A673 (cell line): ENCODE data around the gene TRMT10B. TPM values are rescaled to one million over a fixed set of nuclear protein-coding genes. Genes with fewer than 3 reads are reported as not detected.

ENCODE experiments used
- BruUV-seq: library from RNA; stranded (reverse); fragments of 400-500 nt; replicated peaks from 2 replicates; lab custom pipeline; 2021; lab: Mats Ljungman, UMichigan
- CTCF ChIA-PET: fragments of 300-600 bp; sonication (Branson Sonifier 250); formaldehyde crosslinking; loops from one replicate; lab custom pipeline; 2022; ENCODE audit warnings: antibody characterized with exemption; lab: Charles Lee
- POLR2A ChIA-PET: fragments of 300-600 bp; sonication (Branson Sonifier 250); formaldehyde crosslinking; loops from one replicate; lab custom pipeline; 2022; ENCODE audit warnings: antibody characterized with exemption; ENCODE audit not compliant: low non-redundant PET; lab: Charles Lee
- DNase-seq: peaks from one replicate; pipeline ENCODE4 v3.0.0-alpha.2; 2015; ENCODE audit warnings: low spot score
- H3K27ac ChIP-seq: fragments of 200-600 bp; sonication (generic); 2 replicates; pipeline ENCODE4 v1.5.1; 2016; ENCODE audit warnings: mixed run types, low read depth, mild to moderate bottlenecking, mixed read lengths, antibody characterized with exemption, low read length; ENCODE audit not compliant: poor library complexity, severe bottlenecking
- H3K27me3 ChIP-seq: fragments of 200-600 bp; sonication (generic); replicated peaks from 2 replicates; pipeline ENCODE4 v1.6.1; 2017; ENCODE audit warnings: mixed run types, low read depth, mild to moderate bottlenecking, mixed read lengths, antibody characterized with exemption, low read length; ENCODE audit not compliant: insufficient read depth, poor library complexity
- H3K36me3 ChIP-seq: fragments of 200-600 bp; sonication (generic); 2 replicates; pipeline ENCODE4 v1.6.1; 2016; ENCODE audit warnings: mixed run types, mild to moderate bottlenecking, mixed read lengths, antibody characterized with exemption, low read length; ENCODE audit not compliant: insufficient read depth, poor library complexity, severe bottlenecking
- H3K4me1 ChIP-seq: fragments of 200-600 bp; sonication (generic); 2 replicates; pipeline ENCODE4 v1.6.1; 2017; ENCODE audit warnings: mixed run types, mild to moderate bottlenecking, mixed read lengths, antibody characterized with exemption, low read length; ENCODE audit not compliant: insufficient read depth, poor library complexity, severe bottlenecking
- H3K4me3 ChIP-seq: fragments of 200-600 bp; sonication (generic); 2 replicates; pipeline ENCODE4 v1.5.1; 2016; ENCODE audit warnings: low read depth, mixed run types, mild to moderate bottlenecking, mixed read lengths, low read length; ENCODE audit not compliant: poor library complexity, severe bottlenecking
- H3K9me3 ChIP-seq: fragments of 200-600 bp; sonication (generic); 2 replicates; pipeline ENCODE4 v1.6.1; 2016; ENCODE audit warnings: mixed run types, low read depth, mild to moderate bottlenecking, mixed read lengths, antibody characterized with exemption, low read length; ENCODE audit not compliant: poor library complexity, severe bottlenecking
- CTCF ChIP-seq: fragments of 300-800, 200-600 bp; sonication (generic); conservative IDR thresholded peaks from 2 replicates; pipeline ENCODE4 v1.5.1; 2017; ENCODE audit warnings: low read depth, mild to moderate bottlenecking, antibody characterized with exemption, low read length, moderate library complexity, mixed read lengths
- EZH2 ChIP-seq: fragments of 200-600 bp; sonication (generic); IDR thresholded peaks from 2 replicates; pipeline ENCODE4 v1.6.1; 2017; ENCODE audit warnings: borderline replicate concordance, low read depth, mild to moderate bottlenecking, mixed read lengths, antibody characterized with exemption, low read length; ENCODE audit not compliant: poor library complexity, severe bottlenecking
- intact Hi-C: fragments of 100-400 bp; cut with micrococcal nuclease; formaldehyde crosslinking; loops from one replicate; pipeline ENCODE4 v1.10.0; 2022; ENCODE audit not compliant: unreplicated experiment
- total RNA-seq: library from RNA; stranded (reverse); gene quantifications from 2 replicates; pipeline ENCODE4 v1.2.3, GENCODE V29; 2021

Gene TRMT10B
- total RNA-seq, 1 experiment from 2014 or later: 7.8 TPM

DNA sequence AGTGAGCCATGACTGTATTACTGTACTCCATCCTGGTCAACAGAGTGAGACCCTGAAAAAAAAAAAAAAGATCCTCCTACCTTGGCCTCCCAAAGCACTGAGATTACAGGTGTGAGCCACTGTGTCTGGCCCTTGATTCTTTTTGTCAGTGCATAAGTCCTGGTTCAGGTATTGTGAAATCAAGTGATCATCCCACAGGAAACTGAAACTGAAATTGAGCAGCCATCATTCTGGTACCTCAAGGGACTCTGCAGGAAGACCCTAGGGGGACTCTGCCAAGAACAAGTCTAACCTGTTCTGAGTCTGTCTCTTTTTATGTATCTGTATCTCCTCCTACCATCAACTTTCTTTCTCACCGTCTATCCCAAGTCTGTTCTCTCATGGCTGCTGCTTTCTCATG is 45.1 kb downstream of the TRMT10B start:
- no TSS peak for BruUV-seq
- Histone ChIP-seq H3K4me1 (peaks cover 12% of the 10 kb centered on the region), H3K27me3 (no peaks in the 10 kb centered on the region), H3K4me3 (no peak overlapping the region), H3K9me3 (no peaks in the 10 kb centered on the region), H3K27ac (no peak overlapping the region), H3K36me3 (no peaks in the 10 kb centered on the region)
- intact Hi-C loops: no loop called here
- CTCF ChIA-PET: no interaction called here
- TF ChIP-seq EZH2 (no peak), CTCF (no peak)
- DNase-seq: no peak
- POLR2A ChIA-PET: no interaction called here

- H3K27ac ChIP-seq: peak within 1 kb of the TSS; percentile 66
- H3K4me3 ChIP-seq: peak within 1 kb of the TSS; percentile 92
- H3K4me1 ChIP-seq: peaks cover 12% of the 10 kb centered on the region
- ChIA-PET CTCF (no interaction called here), POLR2A (interaction anchor here (0.6 to 0.8 kb wide), 3 partner anchors 22 to 316 kb away, joined by 3 to 9 read pairs (median 4); no protein-coding TSS in a partner anchor)
- peak; percentile 88 for DNase-seq
- no peak for TF ChIP-seq EZH2
- TF ChIP-seq CTCF: no peak
- no peaks in the 10 kb centered on the region for H3K27me3 ChIP-seq
- H3K36me3 ChIP-seq: no peaks in the 10 kb centered on the region
- BruUV-seq: no TSS peak
- H3K9me3 ChIP-seq: no peaks in the 10 kb centered on the region
- intact Hi-C loops: no loop called here
Measured at GRCh38 chr9:37800631-37801286, 47.2 kb downstream of the TRMT10B start, which contains the start of gene DCAF10. DCAF10 (plus strand) TSS chr9:37800797; CDS start chr9:37800867, 70 bp downstream.

- Histone ChIP-seq H3K36me3 (no peaks in the 10 kb centered on the region), H3K4me1 (peaks cover 12% of the 10 kb centered on the region), H3K4me3 (peak overlapping the region; percentile 92), H3K27me3 (no peaks in the 10 kb centered on the region), H3K27ac (peak overlapping the region; percentile 66), H3K9me3 (no peaks in the 10 kb centered on the region)
- peak; percentile 15 for DNase-seq
- CTCF ChIA-PET: no interaction called here
- intact Hi-C loops: no loop called here
- no TSS peak for BruUV-seq
- POLR2A ChIA-PET: interaction anchor here (0.6 to 0.8 kb wide), 3 partner anchors 22 to 316 kb away, joined by 3 to 9 read pairs (median 4); no protein-coding TSS in a partner anchor
- TF ChIP-seq EZH2 (no peak), CTCF (no peak)
Measured at GRCh38 chr9:37801287-37801850, 47.8 kb downstream of the TRMT10B start.
